Prostate gland (tissue), 2 donors: ENCODE measurements around the gene MMP23B. TPM values are rescaled to one million over a fixed set of nuclear protein-coding genes. Genes with fewer than 3 reads are reported as not detected.

Experiments
- DNase-seq: peaks from one replicate; pipeline ENCODE4 v3.0.0-alpha.2; 2019; ENCODE audit warnings: low spot score
- H3K27ac ChIP-seq, 2 donors: fragments of 200-600 bp; sonication (generic); 2 replicates each; pipeline ENCODE4 v1.5.1; 2017 to 2019
- H3K27me3 ChIP-seq: fragments of 200-600 bp; sonication (generic); replicated peaks from 2 replicates; pipeline ENCODE4 v1.5.1; 2019; ENCODE audit not compliant: insufficient read depth
- H3K36me3 ChIP-seq, 2 donors: fragments of 200-600 bp; sonication (generic); 1 replicate in 1 of 2; 2 replicates in 1 of 2; pipeline versions ENCODE4 v1.5.1 to v1.8.1; 2017 to 2019
- H3K4me1 ChIP-seq: fragments of 200-600 bp; sonication (generic); replicated peaks from 2 replicates; pipeline ENCODE4 v1.5.1; 2019
- H3K4me3 ChIP-seq, 2 donors: fragments of 200-600 bp; sonication (generic); 2 replicates each; pipeline ENCODE4 v1.5.1; 2017 to 2019
- H3K9me3 ChIP-seq: fragments of 200-600 bp; sonication (generic); 2 replicates; pipeline ENCODE4 v1.5.1; 2017
- CTCF ChIP-seq, 4 experiments: fragments of 200-600 bp in 2 of 4; fragments of 450-650 bp in 2 of 4; sonication (generic) in 2 of 4; IDR thresholded peaks; 1 replicate in 3 of 4; 2 replicates in 1 of 4; pipeline ENCODE4 v1.5.1; 2016 to 2019; ENCODE audit warnings: antibody characterized with exemption in 4 of 4, mild to moderate bottlenecking in 2 of 4, moderate library complexity in 2 of 4
- POLR2A ChIP-seq: fragments of 450-650 bp; IDR thresholded peaks from one replicate; pipeline ENCODE4 v1.6.1; 2016; ENCODE audit warnings: antibody characterized with exemption, mild to moderate bottlenecking
- POLR2AphosphoS5 ChIP-seq: sonication (generic); formaldehyde crosslinking; IDR thresholded peaks from one replicate; pipeline ENCODE4 v1.6.1; 2017; ENCODE audit warnings: antibody characterized with exemption
- WGBS: methylation state at CpG from one replicate; pipeline ENCODE4 v1.1.5; 2018; 5-methylcytosine and 5-hydroxymethylcytosine counted together
- intact Hi-C: fragments of 100-400 bp; cut with DNase I; formaldehyde crosslinking; loops from one replicate; pipeline ENCODE4 v1.14.2; 2022
- total RNA-seq, 2 donors: library from RNA; depleted of rRNA; stranded (reverse); fragments of >200 nt; gene quantifications; one replicate each; pipeline ENCODE4 v1.1.0, GENCODE V29; 2016

MMP23B gene
- total RNA-seq, 2 donors from 2014 or later: 4.4 to 55.4 TPM

GRCh38 chr1:1623181-1623630, 8.8 kb upstream of the MMP23B start:
- Histone ChIP-seq H3K9me3 (no peaks in the 10 kb centered on the region), H3K27ac (no peak overlapping the region), H3K4me3 (no peak overlapping the region), H3K36me3 (no peaks in the 10 kb centered on the region), H3K27me3 (no peaks in the 10 kb centered on the region), H3K4me1 (no peaks in the 10 kb centered on the region)
- DNase-seq: no peak
- WGBS: 94% methylated on average over 11 of the region's 33 CpGs
- intact Hi-C loops: loop anchor here (10.0 kb wide), 1 partner anchor 52 kb away; no protein-coding TSS in a partner anchor
- TF ChIP-seq POLR2A (no peak), CTCF (IDR thresholded peaks at IDR 0.05) (no peak), POLR2AphosphoS5 (no peak)

- Histone ChIP-seq H3K4me3 (no peak overlapping the region), H3K36me3 (no peaks in the 10 kb centered on the region)
- DNase-seq: no peak
These were observed 8.1 kb upstream of the MMP23B start for GRCh38 chr1:1623631-1624442.

GRCh38 chr1:1624443-1625403, 7.2 kb upstream of the MMP23B start:
- no peak for TF ChIP-seq POLR2AphosphoS5
- no peak for TF ChIP-seq POLR2A
- TF ChIP-seq CTCF (IDR thresholded peaks at IDR 0.05): no peak
- WGBS: 81% methylated on average over 35 of the region's 38 CpGs
- Histone ChIP-seq H3K9me3 (no peaks in the 10 kb centered on the region), H3K27me3 (no peaks in the 10 kb centered on the region), H3K4me3 (no peak overlapping the region), H3K36me3 (no peaks in the 10 kb centered on the region), H3K27ac (no peak overlapping the region), H3K4me1 (no peaks in the 10 kb centered on the region)
- intact Hi-C loops: loop anchor here (10.0 kb wide), 1 partner anchor 50 kb away; no protein-coding TSS in a partner anchor
- DNase-seq: no peak

More at GRCh38 chr1:1623631-1624442, 8.1 kb upstream of the MMP23B start:
- Histone ChIP-seq H3K9me3 (no peaks in the 10 kb centered on the region), H3K27me3 (no peaks in the 10 kb centered on the region), H3K27ac (no peak overlapping the region), H3K4me1 (no peaks in the 10 kb centered on the region)
- TF ChIP-seq POLR2A: no peak
- no peak for TF ChIP-seq POLR2AphosphoS5
- TF ChIP-seq CTCF (IDR thresholded peaks at IDR 0.05): no peak
- 92% methylated on average over 39 of the region's 51 CpGs for WGBS
- intact Hi-C loops: loop anchor here (10.0 kb wide), 1 partner anchor 51 kb away; no protein-coding TSS in a partner anchor

- 93% methylated on average over 28 of the region's 28 CpGs for WGBS
- no peak overlapping the region for H3K27ac ChIP-seq
- no peaks in the 10 kb centered on the region for H3K4me1 ChIP-seq
- no peak for DNase-seq
- intact Hi-C loops: loop anchor here (10.0 kb wide), 1 partner anchor 49 kb away; no protein-coding TSS in a partner anchor
- no peaks in the 10 kb centered on the region for H3K27me3 ChIP-seq
- TF ChIP-seq POLR2A (no peak), POLR2AphosphoS5 (no peak), CTCF (IDR thresholded peaks at IDR 0.05) (no peak)
- H3K9me3 ChIP-seq: no peaks in the 10 kb centered on the region
- no peak overlapping the region for H3K4me3 ChIP-seq
- no peaks in the 10 kb centered on the region for H3K36me3 ChIP-seq
These were observed 6.6 kb upstream of the MMP23B start for GRCh38 chr1:1625404-1625775.
